ENCODE results near the gene KANK3. TPM values are rescaled to one million over a fixed set of nuclear protein-coding genes. Genes with fewer than 3 reads are reported as not detected.
"Not testable (repeated sequence)": the region's sequence is repeated elsewhere in the genome, so short reads cannot be mapped to it uniquely, and the experiment has no call there.

KANK3 gene
- total and polyA plus RNA-seq, 2 of the 8 experiments (the other 6 are each of a cell fraction or from before 2014, with no cell fraction given), result 2.5 to 4.2 TPM

GRCh38 chr19:8349629-8350372 is 6.7 kb upstream of the KANK3 start:
- not testable (repeated sequence) for H2BK120ac ChIP-seq (replicated peaks; ENCODE audit: low read depth, low read length); H3K4me2 ChIP-seq (ENCODE audit: insufficient read depth in 1 of 2, low read depth in 2 of 2, low read length in 2 of 2); H3K27me3 ChIP-seq (replicated peaks in 1 of 4; ENCODE audit: control insufficient read depth in 3 of 4, extremely low read depth in 1 of 4, insufficient read depth in 3 of 4, low read length in 3 of 4); H3K9ac ChIP-seq (replicated peaks in 1 of 4; ENCODE audit: extremely low read depth in 1 of 4, low read depth in 3 of 4, low read length in 3 of 4); H3K23me2 ChIP-seq (ENCODE audit: low read depth, low read length); H3K14ac ChIP-seq (ENCODE audit: insufficient read length); FAIRE-seq; H2BK20ac ChIP-seq (ENCODE audit: low read length); H3K9me3 ChIP-seq (ENCODE audit: insufficient read depth in 2 of 2, low read depth in 1 of 2, low read length in 1 of 2); H3K23ac ChIP-seq (ENCODE audit: insufficient read length); H4K8ac ChIP-seq (ENCODE audit: extremely low read depth, insufficient read depth, low read length); H3K4me3 ChIP-seq (ENCODE audit: extremely low read depth in 1 of 4, insufficient read depth in 2 of 4, low read depth in 3 of 4, low read length in 4 of 4); H3K56ac ChIP-seq (replicated peaks; ENCODE audit: insufficient read length, low read depth, low read length); DNase-seq (ENCODE audit: low read depth in 1 of 2, low spot score in 2 of 2); H2AK5ac ChIP-seq (ENCODE audit: low read depth, low read length); H3K18ac ChIP-seq (ENCODE audit: extremely low read depth, low read length); H3K4ac ChIP-seq (replicated peaks; ENCODE audit: insufficient read length, low read depth, low read length); H3K4me1 ChIP-seq (replicated peaks in 1 of 4; ENCODE audit: control insufficient read depth in 3 of 4, insufficient read depth in 4 of 4, low read length in 3 of 4); H2AFZ ChIP-seq (ENCODE audit: low read length); H2BK12ac ChIP-seq (ENCODE audit: low read depth, low read length); H3K79me2 ChIP-seq (ENCODE audit: control insufficient read depth in 1 of 2, insufficient read depth in 2 of 2, low read length in 2 of 2); H4K91ac ChIP-seq (replicated peaks; ENCODE audit: insufficient read length, low read length); H2BK5ac ChIP-seq (ENCODE audit: low read depth, low read length); H4K5ac ChIP-seq (ENCODE audit: insufficient read length, low read depth, low read length); H4K20me1 ChIP-seq (replicated peaks in 1 of 2; ENCODE audit: control insufficient read depth in 1 of 2, insufficient read depth in 2 of 2, low read length in 2 of 2); H3K79me1 ChIP-seq (ENCODE audit: low read depth, low read length); H3K36me3 ChIP-seq (ENCODE audit: control insufficient read depth in 2 of 4, insufficient read depth in 4 of 4, low read length in 3 of 4); H3K27ac ChIP-seq (ENCODE audit: low read depth, low read length); H2BK15ac ChIP-seq (ENCODE audit: low read length)
- ChIA-PET POLR2A (ENCODE audit: partially characterized antibody) (interaction anchor here (0.6 to 1.8 kb wide), 4 partner anchors 14 to 235 kb away, joined by 3 to 5 read pairs (median 4); no protein-coding TSS in a partner anchor), CTCF (ENCODE audit: partially characterized antibody) (interaction anchor here (0.6 to 1.0 kb wide), 4 partner anchors 9 to 144 kb away, joined by 3 to 4 read pairs (median 3); no protein-coding TSS in a partner anchor)
- WGBS, 2 experiments (ENCODE audit: extremely low coverage in 1 of 2, insufficient coverage in 1 of 2, insufficient read length in 1 of 2, insufficient replicate concordance in 2 of 2, low coverage in 1 of 2, low lambda C conversion rate in 2 of 2, missing lambda C conversion rate in 1 of 2), result 81% methylated on average over 7 of the region's 8 CpGs; no CpG with 5 or more reads in 1 of the 2 experiments
